HL-60 (cell line): ENCODE measurements around the gene ZBTB24.

Source experiments
- DNase-seq, 2 experiments: peaks; one replicate each; pipeline ENCODE4 v3.0.0-alpha.2; 2010 to 2020; ENCODE audit warnings: low read depth in 1 of 2, low spot score in 1 of 2
- H3K27ac ChIP-seq: fragments of 250-450 bp; sonication (Bioruptor Pico); replicated peaks from 2 replicates; pipeline ENCODE4 v1.5.1; 2020; ENCODE audit warnings: mild to moderate bottlenecking, moderate library complexity
- H3K27me3 ChIP-seq: fragments of 250-450 bp; sonication (Bioruptor Pico); 2 replicates; pipeline ENCODE4 v1.5.1; 2021; ENCODE audit warnings: mild to moderate bottlenecking, moderate library complexity; ENCODE audit not compliant: insufficient read depth, poor library complexity, severe bottlenecking
- H3K4me3 ChIP-seq: replicated peaks from 2 replicates; pipeline ENCODE4 v1.5.1; 2011; ENCODE audit warnings: mild to moderate bottlenecking, control low read depth, low read length; ENCODE audit not compliant: insufficient read depth
- GABPA ChIP-seq: IDR thresholded peaks from 2 replicates; pipeline ENCODE4 v1.6.1; 2012; ENCODE audit warnings: low read depth
- POLR2AphosphoS5 ChIP-seq: IDR thresholded peaks from 2 replicates; pipeline ENCODE4 v1.6.1; 2012; ENCODE audit warnings: low read depth
- SPI1 ChIP-seq: IDR thresholded peaks from 2 replicates; pipeline ENCODE4 v1.6.1; 2012; ENCODE audit warnings: low read depth, mild to moderate bottlenecking, borderline replicate concordance
- TF ChIP-seq, protein P1 (sequence below): IDR thresholded peaks from 2 replicates; pipeline ENCODE4 v1.6.1; 2012; ENCODE audit warnings: low read depth; ENCODE audit not compliant: insufficient replicate concordance
- TF ChIP-seq, protein P2 (sequence below): IDR thresholded peaks from one replicate; pipeline ENCODE4 v1.5.1; 2011; ENCODE audit warnings: low read length, control low read depth, inconsistent platforms; ENCODE audit not compliant: insufficient read depth

The ZBTB24 gene

GRCh38 chr6:109447878-109448555 is 35.0 kb downstream of the ZBTB24 start:
- Histone ChIP-seq H3K4me3 (no peak overlapping the region), H3K27ac (no peak overlapping the region), H3K27me3 (no peaks in the 10 kb centered on the region)
- TF ChIP-seq, protein P1, sequence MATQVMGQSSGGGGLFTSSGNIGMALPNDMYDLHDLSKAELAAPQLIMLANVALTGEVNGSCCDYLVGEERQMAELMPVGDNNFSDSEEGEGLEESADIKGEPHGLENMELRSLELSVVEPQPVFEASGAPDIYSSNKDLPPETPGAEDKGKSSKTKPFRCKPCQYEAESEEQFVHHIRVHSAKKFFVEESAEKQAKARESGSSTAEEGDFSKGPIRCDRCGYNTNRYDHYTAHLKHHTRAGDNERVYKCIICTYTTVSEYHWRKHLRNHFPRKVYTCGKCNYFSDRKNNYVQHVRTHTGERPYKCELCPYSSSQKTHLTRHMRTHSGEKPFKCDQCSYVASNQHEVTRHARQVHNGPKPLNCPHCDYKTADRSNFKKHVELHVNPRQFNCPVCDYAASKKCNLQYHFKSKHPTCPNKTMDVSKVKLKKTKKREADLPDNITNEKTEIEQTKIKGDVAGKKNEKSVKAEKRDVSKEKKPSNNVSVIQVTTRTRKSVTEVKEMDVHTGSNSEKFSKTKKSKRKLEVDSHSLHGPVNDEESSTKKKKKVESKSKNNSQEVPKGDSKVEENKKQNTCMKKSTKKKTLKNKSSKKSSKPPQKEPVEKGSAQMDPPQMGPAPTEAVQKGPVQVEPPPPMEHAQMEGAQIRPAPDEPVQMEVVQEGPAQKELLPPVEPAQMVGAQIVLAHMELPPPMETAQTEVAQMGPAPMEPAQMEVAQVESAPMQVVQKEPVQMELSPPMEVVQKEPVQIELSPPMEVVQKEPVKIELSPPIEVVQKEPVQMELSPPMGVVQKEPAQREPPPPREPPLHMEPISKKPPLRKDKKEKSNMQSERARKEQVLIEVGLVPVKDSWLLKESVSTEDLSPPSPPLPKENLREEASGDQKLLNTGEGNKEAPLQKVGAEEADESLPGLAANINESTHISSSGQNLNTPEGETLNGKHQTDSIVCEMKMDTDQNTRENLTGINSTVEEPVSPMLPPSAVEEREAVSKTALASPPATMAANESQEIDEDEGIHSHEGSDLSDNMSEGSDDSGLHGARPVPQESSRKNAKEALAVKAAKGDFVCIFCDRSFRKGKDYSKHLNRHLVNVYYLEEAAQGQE, result no peak
- TF ChIP-seq SPI1, result peak; percentile 2; the same call in 1 of the 2 replicates
- TF ChIP-seq POLR2AphosphoS5, result peak; percentile 60
- peak; percentile 38; the same call in 1 of the 2 replicates for TF ChIP-seq GABPA
- TF ChIP-seq, protein P2, sequence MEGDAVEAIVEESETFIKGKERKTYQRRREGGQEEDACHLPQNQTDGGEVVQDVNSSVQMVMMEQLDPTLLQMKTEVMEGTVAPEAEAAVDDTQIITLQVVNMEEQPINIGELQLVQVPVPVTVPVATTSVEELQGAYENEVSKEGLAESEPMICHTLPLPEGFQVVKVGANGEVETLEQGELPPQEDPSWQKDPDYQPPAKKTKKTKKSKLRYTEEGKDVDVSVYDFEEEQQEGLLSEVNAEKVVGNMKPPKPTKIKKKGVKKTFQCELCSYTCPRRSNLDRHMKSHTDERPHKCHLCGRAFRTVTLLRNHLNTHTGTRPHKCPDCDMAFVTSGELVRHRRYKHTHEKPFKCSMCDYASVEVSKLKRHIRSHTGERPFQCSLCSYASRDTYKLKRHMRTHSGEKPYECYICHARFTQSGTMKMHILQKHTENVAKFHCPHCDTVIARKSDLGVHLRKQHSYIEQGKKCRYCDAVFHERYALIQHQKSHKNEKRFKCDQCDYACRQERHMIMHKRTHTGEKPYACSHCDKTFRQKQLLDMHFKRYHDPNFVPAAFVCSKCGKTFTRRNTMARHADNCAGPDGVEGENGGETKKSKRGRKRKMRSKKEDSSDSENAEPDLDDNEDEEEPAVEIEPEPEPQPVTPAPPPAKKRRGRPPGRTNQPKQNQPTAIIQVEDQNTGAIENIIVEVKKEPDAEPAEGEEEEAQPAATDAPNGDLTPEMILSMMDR, result no peak
- peak; percentile 35 to 46 for DNase-seq

- H3K27ac ChIP-seq, result no peak overlapping the region
Observed at GRCh38 chr6:109447087-109447486, 35.9 kb downstream of the ZBTB24 start.

GRCh38 chr6:109446541-109446940 is 36.5 kb downstream of the ZBTB24 start:
- H3K27ac ChIP-seq, result no peak overlapping the region
- no peaks in the 10 kb centered on the region for H3K27me3 ChIP-seq
- DNase-seq, result no peak
- no peak for TF ChIP-seq GABPA
- TF ChIP-seq, protein P2, result no peak
- no peak for TF ChIP-seq SPI1
- no peak for TF ChIP-seq POLR2AphosphoS5
- TF ChIP-seq, protein P1, result no peak
- no peak overlapping the region for H3K4me3 ChIP-seq

More at GRCh38 chr6:109447087-109447486, 35.9 kb downstream of the ZBTB24 start:
- Histone ChIP-seq H3K4me3 (no peak overlapping the region), H3K27me3 (no peaks in the 10 kb centered on the region)
- TF ChIP-seq, protein P2, result no peak
- TF ChIP-seq, protein P1, result no peak
- DNase-seq, result no peak
